KOPT-K1 (cell line): ENCODE data around the gene HEXIM1.

Experiments
- H3K27ac ChIP-seq: fragments of 200-600 bp; sonication (generic); 2 replicates; pipeline ENCODE4 v1.5.1; 2016; ENCODE audit warnings: antibody characterized with exemption, mild to moderate bottlenecking, low read depth, low read length; ENCODE audit not compliant: poor library complexity, severe bottlenecking
- H3K36me3 ChIP-seq: fragments of 200-600 bp; sonication (generic); 2 replicates; pipeline ENCODE4 v1.5.1; 2017; ENCODE audit warnings: antibody characterized with exemption, mild to moderate bottlenecking, low read length, moderate library complexity; ENCODE audit not compliant: insufficient read depth
- H3K9me3 ChIP-seq: fragments of 200-600 bp; sonication (generic); 2 replicates; pipeline ENCODE4 v1.5.1; 2017; ENCODE audit warnings: antibody characterized with exemption, low read length, mild to moderate bottlenecking; ENCODE audit not compliant: insufficient read depth, poor library complexity, severe bottlenecking

Gene HEXIM1

DNA sequence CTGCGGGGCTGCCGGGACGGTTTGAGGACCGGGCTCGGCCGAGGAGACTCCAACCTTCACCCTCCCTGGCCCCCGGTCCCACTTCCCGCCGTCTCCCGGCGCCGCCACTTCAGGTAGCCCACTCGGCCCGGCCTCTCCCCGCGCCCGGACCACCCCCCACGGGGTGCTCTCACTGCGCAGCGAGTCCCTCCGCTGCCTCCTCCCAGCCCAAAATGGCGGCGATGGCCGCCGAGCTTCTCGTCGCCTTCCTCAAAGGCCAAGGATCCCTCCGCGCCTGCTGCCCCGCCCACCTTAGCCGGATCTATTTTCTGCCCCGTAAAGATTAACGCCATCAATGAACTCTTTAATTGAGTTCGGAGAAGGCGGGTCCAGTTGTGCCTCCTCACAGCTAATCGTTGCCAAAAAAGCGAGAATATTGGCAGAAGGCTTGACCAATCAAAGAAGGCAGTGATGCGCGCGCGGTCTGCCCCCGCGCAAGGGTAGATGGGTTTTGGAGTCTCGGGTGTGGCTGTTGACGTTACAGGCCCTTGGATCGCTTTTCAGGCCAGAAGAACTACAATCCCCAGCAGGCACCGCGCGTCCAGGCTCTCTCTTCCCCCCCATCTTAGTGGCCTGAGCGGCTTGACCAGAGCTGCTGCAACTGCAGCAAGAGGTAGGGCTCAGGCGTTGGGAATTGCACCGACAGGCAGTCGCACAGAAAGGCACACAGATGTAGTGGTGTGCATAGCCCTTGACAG is 13.2 kb downstream of the HEXIM1 start, which contains the start of gene HEXIM2:
Gene HEXIM2, plus strand, starts transcription at position 588 of the 737 bp plus-strand sequence. CDS start 919 bp downstream, outside the sequence.
- Histone ChIP-seq H3K9me3 (no peaks in the 10 kb centered on the region), H3K27ac (peak within 1 kb of the TSS; percentile 99), H3K36me3 (0 out of 2 replicates have a peak, but pooled peaks cover 5% of the 10 kb centered on the region)

GRCh38 chr17:45162025-45162687 is 13.9 kb downstream of the HEXIM1 start:
- Histone ChIP-seq H3K36me3 (0 out of 2 replicates have a peak, but pooled peaks cover 5% of the 10 kb centered on the region), H3K9me3 (no peaks in the 10 kb centered on the region), H3K27ac (peak overlapping the region; percentile 99)

DNA sequence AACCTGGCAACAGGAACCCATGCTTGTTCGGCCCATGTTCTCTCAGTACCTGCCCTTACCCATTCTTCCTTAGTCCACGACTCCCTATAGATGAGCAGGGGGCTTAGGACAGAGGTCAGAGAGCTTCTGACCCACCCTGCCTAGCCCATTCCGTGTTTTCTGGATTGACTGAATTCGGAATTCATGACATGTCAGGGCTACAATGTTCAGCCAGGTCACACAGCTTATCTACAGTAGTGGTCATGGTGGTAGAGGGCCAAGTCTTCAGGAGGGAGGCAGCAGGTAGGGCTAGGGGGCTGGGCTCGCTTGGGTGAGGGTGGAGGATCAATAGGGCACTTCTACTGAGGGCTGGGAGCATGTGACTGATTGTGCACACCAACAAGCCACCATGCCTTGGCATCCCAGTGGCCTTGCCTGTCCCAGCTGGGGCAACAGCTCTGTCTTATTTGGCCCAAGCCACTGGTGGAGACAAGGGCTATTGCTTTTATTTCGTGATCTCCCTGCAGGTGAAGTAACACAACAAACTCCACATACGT is 16.5 kb downstream of the HEXIM1 start:
- Histone ChIP-seq H3K36me3 (no peaks in the 10 kb centered on the region), H3K9me3 (no peaks in the 10 kb centered on the region), H3K27ac (no peak overlapping the region)

GRCh38 chr17:45168991-45169752 is 20.9 kb downstream of the HEXIM1 start:
- no peak overlapping the region for H3K27ac ChIP-seq
- no peaks in the 10 kb centered on the region for H3K36me3 ChIP-seq
- H3K9me3 ChIP-seq: no peaks in the 10 kb centered on the region

DNA sequence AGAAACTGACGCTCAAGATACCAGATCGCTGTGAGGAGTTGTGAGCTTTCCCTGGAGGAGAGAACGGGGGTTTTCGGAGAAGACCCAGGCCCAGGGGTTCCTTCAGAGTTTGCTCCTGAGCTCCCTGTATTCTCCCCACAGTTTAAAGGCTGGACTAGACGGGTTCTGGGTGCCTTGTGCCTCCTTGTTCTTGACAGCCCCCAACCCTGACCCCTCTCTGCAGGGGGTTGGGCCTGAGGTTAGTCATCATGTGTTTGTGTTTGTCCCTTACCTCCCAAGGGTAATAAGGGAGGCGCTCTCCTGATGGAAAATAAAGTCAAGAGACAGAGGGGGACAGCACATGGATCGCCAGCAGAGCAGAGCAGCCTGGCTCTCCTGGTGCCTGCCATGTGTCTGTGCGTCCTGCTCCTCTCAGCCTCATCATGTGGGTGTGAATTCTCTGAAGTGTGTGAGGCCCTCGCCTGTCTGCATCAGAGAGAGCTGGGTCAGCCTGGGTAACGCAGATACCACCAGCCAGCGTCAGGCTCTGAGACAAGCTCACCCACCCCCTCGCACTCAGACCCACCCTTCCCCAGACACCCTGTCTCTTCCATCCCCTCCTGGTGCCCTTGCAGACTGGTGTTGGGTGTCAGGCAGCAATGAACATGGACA is 22.1 kb downstream of the HEXIM1 start:
- Histone ChIP-seq H3K27ac (peak overlapping the region; percentile 93), H3K36me3 (no peaks in the 10 kb centered on the region), H3K9me3 (no peaks in the 10 kb centered on the region)

GRCh38 chr17:45170931-45171337 is 22.7 kb downstream of the HEXIM1 start:
- H3K9me3 ChIP-seq: no peaks in the 10 kb centered on the region
- peak overlapping the region; percentile 93 for H3K27ac ChIP-seq
- H3K36me3 ChIP-seq: no peaks in the 10 kb centered on the region

GRCh38 chr17:45171338-45172231 is 23.3 kb downstream of the HEXIM1 start:
- no peaks in the 10 kb centered on the region for H3K9me3 ChIP-seq
- peak overlapping the region; percentile 93 for H3K27ac ChIP-seq
- H3K36me3 ChIP-seq: no peaks in the 10 kb centered on the region

DNA sequence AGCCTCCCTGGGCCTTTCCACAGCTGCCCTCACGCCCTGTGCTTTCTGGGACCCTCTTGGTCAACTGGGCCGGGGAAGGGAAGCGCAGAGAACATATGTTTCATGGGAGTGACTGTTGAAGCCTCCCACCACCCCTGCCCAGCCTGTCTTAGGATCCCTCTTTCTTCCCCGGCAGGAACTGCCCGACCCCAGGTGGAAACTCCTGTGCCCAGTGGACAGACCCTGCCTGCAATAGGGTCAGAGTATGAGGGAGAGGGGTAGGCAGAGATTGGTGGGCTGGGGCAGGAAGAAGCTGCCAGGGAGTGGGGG is 23.9 kb downstream of the HEXIM1 start:
- H3K36me3 ChIP-seq: no peaks in the 10 kb centered on the region
- no peaks in the 10 kb centered on the region for H3K9me3 ChIP-seq
- peak overlapping the region; percentile 93 for H3K27ac ChIP-seq

GRCh38 chr17:45172541-45173286 is 24.4 kb downstream of the HEXIM1 start:
- no peaks in the 10 kb centered on the region for H3K36me3 ChIP-seq
- no peaks in the 10 kb centered on the region for H3K9me3 ChIP-seq
- H3K27ac ChIP-seq: peak overlapping the region; percentile 93

- H3K9me3 ChIP-seq: no peaks in the 10 kb centered on the region
- no peaks in the 10 kb centered on the region for H3K36me3 ChIP-seq
- no peak overlapping the region for H3K27ac ChIP-seq
Measured at GRCh38 chr17:45175759-45176115, 27.5 kb downstream of the HEXIM1 start.

DNA sequence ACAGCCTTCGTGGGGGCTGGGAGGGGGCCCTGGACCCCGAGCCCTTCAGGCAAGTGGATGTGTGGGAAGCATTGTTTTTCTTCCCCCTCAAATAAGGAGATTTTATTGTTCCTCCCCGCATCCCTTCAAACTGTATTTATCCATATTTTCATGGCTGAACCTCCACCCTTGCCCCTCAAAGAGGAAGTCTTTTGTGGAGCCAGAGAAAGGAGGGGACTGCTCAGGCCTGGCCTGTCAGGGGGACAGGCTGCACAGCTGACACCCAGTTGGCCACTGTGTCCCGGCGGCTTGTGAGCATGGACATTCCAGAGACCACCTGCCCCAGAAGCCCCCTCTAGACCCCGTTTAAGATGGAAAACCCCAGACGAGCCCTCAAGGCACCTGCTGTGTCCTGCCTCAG is 29.3 kb downstream of the HEXIM1 start:
- no peaks in the 10 kb centered on the region for H3K36me3 ChIP-seq
- H3K9me3 ChIP-seq: no peaks in the 10 kb centered on the region
- no peak overlapping the region for H3K27ac ChIP-seq

GRCh38 chr17:45184144-45184543 is 35.9 kb downstream of the HEXIM1 start:
- Histone ChIP-seq H3K36me3 (no peaks in the 10 kb centered on the region), H3K9me3 (no peaks in the 10 kb centered on the region), H3K27ac (no peak overlapping the region)

DNA sequence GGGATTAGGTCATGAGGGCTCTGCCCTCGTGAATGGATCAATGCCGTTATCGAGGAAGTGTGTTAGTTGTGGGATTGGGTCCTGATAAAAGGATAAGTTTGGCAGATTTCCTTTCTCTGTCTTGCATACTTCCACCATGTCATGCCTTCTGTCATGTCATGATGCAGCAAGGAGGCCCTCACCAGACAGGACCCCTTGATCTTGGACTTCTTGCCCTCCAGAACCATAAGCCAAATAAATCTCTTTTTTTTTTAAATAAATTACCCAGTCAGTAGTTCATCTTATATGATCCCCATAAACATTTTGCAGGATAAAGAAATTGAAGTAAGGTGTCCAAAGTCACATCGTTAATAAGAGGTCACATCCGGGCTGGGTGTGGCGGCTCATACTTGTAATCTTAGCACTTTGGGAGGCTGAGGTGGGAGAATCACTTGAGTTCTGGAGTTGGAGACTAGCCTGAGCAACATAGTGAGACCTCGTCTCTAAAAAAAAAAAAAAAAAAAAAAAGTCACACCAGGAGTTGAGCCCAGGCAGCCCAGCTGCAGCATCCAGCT is 38.6 kb downstream of the HEXIM1 start:
- H3K9me3 ChIP-seq: no peaks in the 10 kb centered on the region
- H3K27ac ChIP-seq: no peak overlapping the region
- H3K36me3 ChIP-seq: no peaks in the 10 kb centered on the region
